ENCODE results near the gene MANEAL.

DNA sequence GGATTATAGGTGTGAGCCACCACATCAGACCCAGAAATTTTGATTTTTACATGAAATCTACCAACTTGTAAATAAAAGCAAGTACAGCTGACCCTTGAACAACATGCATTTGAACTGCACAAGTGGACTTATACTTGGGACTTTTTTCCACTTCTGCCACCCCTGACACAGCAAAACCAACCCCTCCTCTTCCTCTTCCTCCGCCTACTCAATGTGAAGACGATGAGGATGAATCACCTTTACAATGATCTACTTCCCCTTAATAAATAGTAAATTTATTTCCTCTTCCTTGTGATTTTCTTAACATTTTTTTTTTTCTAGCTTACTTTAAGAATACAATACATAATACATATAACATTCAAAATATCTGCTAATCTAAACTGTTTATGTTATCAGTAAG, 31.9 kb downstream of the MANEAL start:
- TF ChIP-seq, protein P1, sequence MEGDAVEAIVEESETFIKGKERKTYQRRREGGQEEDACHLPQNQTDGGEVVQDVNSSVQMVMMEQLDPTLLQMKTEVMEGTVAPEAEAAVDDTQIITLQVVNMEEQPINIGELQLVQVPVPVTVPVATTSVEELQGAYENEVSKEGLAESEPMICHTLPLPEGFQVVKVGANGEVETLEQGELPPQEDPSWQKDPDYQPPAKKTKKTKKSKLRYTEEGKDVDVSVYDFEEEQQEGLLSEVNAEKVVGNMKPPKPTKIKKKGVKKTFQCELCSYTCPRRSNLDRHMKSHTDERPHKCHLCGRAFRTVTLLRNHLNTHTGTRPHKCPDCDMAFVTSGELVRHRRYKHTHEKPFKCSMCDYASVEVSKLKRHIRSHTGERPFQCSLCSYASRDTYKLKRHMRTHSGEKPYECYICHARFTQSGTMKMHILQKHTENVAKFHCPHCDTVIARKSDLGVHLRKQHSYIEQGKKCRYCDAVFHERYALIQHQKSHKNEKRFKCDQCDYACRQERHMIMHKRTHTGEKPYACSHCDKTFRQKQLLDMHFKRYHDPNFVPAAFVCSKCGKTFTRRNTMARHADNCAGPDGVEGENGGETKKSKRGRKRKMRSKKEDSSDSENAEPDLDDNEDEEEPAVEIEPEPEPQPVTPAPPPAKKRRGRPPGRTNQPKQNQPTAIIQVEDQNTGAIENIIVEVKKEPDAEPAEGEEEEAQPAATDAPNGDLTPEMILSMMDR (IDR thresholded peaks at IDR 0.05; ENCODE audit: insufficient read depth, low read depth, low read length): no peak
- no peak for TF ChIP-seq EZH2 (IDR thresholded peaks at IDR 0.05; ENCODE audit: insufficient read depth, low read length)

Data from astrocyte (in vitro differentiated cells and primary cell).